ENCODE results near the gene KISS1R.

KISS1R gene

GRCh38 chr19:927780-928401 is 10.8 kb downstream of the KISS1R start (continued):
- TF ChIP-seq ZNF580 (tag by site-specific recombination; IDR thresholded peaks at IDR 0.05) (no peak), IKZF3 (tag by site-specific recombination; IDR thresholded peaks at IDR 0.05) (no peak), YY1 (tag by site-specific recombination; IDR thresholded peaks at IDR 0.05) (no peak), ZNF610 (tag by site-specific recombination; IDR thresholded peaks at IDR 0.05; ENCODE audit: borderline replicate concordance) (no peak), ZBTB20 (tag by site-specific recombination; IDR thresholded peaks at IDR 0.05) (no peak), ZNF571 (tag by site-specific recombination; IDR thresholded peaks at IDR 0.05) (no peak), ZIC2 (tag by site-specific recombination; IDR thresholded peaks at IDR 0.05) (peak; percentile 70), ZNF133 (tag by site-specific recombination; IDR thresholded peaks at IDR 0.05) (no peak), KLF9 (tag by site-specific recombination; IDR thresholded peaks at IDR 0.05; ENCODE audit: low read depth) (no peak), KLF1 (tag by site-specific recombination; IDR thresholded peaks at IDR 0.05) (0 out of 2 replicates have a peak, but pooled peaks have one; percentile 27), GLIS1 (tag by site-specific recombination; IDR thresholded peaks at IDR 0.05) (peak; percentile 79)
- TF ChIP-seq, protein P1, sequence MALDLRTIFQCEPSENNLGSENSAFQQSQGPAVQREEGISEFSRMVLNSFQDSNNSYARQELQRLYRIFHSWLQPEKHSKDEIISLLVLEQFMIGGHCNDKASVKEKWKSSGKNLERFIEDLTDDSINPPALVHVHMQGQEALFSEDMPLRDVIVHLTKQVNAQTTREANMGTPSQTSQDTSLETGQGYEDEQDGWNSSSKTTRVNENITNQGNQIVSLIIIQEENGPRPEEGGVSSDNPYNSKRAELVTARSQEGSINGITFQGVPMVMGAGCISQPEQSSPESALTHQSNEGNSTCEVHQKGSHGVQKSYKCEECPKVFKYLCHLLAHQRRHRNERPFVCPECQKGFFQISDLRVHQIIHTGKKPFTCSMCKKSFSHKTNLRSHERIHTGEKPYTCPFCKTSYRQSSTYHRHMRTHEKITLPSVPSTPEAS (tag by site-specific recombination; IDR thresholded peaks at IDR 0.05): no peak
- TF ChIP-seq, protein P2, sequence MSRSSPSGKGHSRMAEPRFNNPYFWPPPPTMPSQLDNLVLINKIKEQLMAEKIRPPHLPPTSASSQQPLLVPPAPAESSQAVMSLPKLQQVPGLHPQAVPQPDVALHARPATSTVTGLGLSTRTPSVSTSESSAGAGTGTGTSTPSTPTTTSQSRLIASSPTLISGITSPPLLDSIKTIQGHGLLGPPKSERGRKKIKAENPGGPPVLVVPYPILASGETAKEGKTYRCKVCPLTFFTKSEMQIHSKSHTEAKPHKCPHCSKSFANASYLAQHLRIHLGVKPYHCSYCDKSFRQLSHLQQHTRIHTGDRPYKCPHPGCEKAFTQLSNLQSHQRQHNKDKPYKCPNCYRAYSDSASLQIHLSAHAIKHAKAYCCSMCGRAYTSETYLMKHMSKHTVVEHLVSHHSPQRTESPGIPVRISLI (tag by site-specific recombination; IDR thresholded peaks at IDR 0.05): no peak
- TF ChIP-seq, protein P3, sequence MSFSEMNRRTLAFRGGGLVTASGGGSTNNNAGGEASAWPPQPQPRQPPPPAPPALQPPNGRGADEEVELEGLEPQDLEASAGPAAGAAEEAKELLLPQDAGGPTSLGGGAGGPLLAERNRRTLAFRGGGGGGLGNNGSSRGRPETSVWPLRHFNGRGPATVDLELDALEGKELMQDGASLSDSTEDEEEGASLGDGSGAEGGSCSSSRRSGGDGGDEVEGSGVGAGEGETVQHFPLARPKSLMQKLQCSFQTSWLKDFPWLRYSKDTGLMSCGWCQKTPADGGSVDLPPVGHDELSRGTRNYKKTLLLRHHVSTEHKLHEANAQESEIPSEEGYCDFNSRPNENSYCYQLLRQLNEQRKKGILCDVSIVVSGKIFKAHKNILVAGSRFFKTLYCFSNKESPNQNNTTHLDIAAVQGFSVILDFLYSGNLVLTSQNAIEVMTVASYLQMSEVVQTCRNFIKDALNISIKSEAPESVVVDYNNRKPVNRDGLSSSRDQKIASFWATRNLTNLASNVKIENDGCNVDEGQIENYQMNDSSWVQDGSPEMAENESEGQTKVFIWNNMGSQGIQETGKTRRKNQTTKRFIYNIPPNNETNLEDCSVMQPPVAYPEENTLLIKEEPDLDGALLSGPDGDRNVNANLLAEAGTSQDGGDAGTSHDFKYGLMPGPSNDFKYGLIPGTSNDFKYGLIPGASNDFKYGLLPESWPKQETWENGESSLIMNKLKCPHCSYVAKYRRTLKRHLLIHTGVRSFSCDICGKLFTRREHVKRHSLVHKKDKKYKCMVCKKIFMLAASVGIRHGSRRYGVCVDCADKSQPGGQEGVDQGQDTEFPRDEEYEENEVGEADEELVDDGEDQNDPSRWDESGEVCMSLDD (tag by site-specific recombination; IDR thresholded peaks at IDR 0.05): no peak

GRCh38 chr19:928471-929202 is 11.5 kb downstream of the KISS1R start:
- POLR2A ChIA-PET: interaction anchor here (0.6 kb wide), 1 partner anchor 9 kb away, joined by 4 read pairs; no protein-coding TSS in a partner anchor
- Histone ChIP-seq H3K4me1 (ENCODE audit: control insufficient read depth, insufficient read depth, low read length) (no peaks in the 10 kb centered on the region), H3K27ac (ENCODE audit: extremely low read depth, low read depth, low read length) (no peak overlapping the region), H3K9me3 (ENCODE audit: control insufficient read depth, insufficient read depth, low read depth, low read length) (no peaks in the 10 kb centered on the region), H3K4me3 (ENCODE audit: low read depth, low read length) (no peak overlapping the region), H3K36me3 (ENCODE audit: control insufficient read depth in 2 of 2, insufficient read depth in 1 of 2, low read length in 2 of 2) (peaks cover 0 to 31% of the 10 kb centered on the region in 2 experiments; a peak in 2 of 3 replicates)
- CTCF ChIA-PET: no interaction called here
- TF ChIP-seq ZNF544 (tag by site-specific recombination; IDR thresholded peaks at IDR 0.05) (no peak), PRDM6 (tag by site-specific recombination; IDR thresholded peaks at IDR 0.05) (no peak), ZNF600 (tag by site-specific recombination; IDR thresholded peaks at IDR 0.05) (no peak), ZBTB8A (tag by site-specific recombination; IDR thresholded peaks at IDR 0.05) (peak; percentile 20; the same call in 1 of the 2 replicates), BCL11B (tag by site-specific recombination; IDR thresholded peaks at IDR 0.05; ENCODE audit: low read depth) (0 out of 2 replicates have a peak, but pooled peaks have one; percentile 31), ZNF121 (tag by site-specific recombination; IDR thresholded peaks at IDR 0.05) (0 out of 2 replicates have a peak, but pooled peaks have one; percentile 21), ZNF792 (tag by site-specific recombination; IDR thresholded peaks at IDR 0.05) (peak; percentile 90), SP2 (tag by site-specific recombination; IDR thresholded peaks at IDR 0.05) (peak; percentile 13; the same call in 1 of the 2 replicates), SCRT2 (tag by site-specific recombination; IDR thresholded peaks at IDR 0.05) (peak; percentile 76), ZNF529 (tag by site-specific recombination; IDR thresholded peaks at IDR 0.05; ENCODE audit: insufficient replicate concordance) (no peak), ZNF660 (tag by site-specific recombination; IDR thresholded peaks at IDR 0.05) (no peak), PATZ1 (tag by site-specific recombination; IDR thresholded peaks at IDR 0.05) (peak; percentile 50)

Measured in HEK293 (cell line).